Hepatocyte (in vitro differentiated cells): ENCODE results near the gene CYP24A1. TPM values are rescaled to one million over a fixed set of nuclear protein-coding genes. Genes with fewer than 3 reads are reported as not detected.

Experiments used
- DNase-seq: peaks from one replicate; pipeline ENCODE4 v3.0.0-alpha.2; 2016; ENCODE audit warnings: low spot score
- H2AFZ ChIP-seq: fragments of 200-600 bp; sonication (generic); 2 replicates; pipeline ENCODE4 v1.6.0; 2016; ENCODE audit warnings: antibody characterized with exemption, mild to moderate bottlenecking
- H3K27ac ChIP-seq: fragments of 200-600 bp; sonication (generic); 2 replicates; pipeline ENCODE4 v1.5.1; 2016; ENCODE audit warnings: mild to moderate bottlenecking
- H3K27me3 ChIP-seq: fragments of 200-600 bp; sonication (generic); 2 replicates; pipeline ENCODE4 v1.6.1; 2016
- H3K36me3 ChIP-seq: fragments of 200-600 bp; sonication (generic); replicated peaks from 2 replicates; pipeline ENCODE4 v1.5.1; 2016; ENCODE audit warnings: low read depth; ENCODE audit not compliant: insufficient read depth
- H3K4me1 ChIP-seq: fragments of 200-600 bp; sonication (generic); 2 replicates; pipeline ENCODE4 v1.5.1; 2016; ENCODE audit warnings: mild to moderate bottlenecking, moderate library complexity; ENCODE audit not compliant: insufficient read depth
- H3K4me2 ChIP-seq: fragments of 200-600 bp; sonication (generic); 2 replicates; pipeline ENCODE4 v1.6.0; 2016
- H3K4me3 ChIP-seq: fragments of 200-600 bp; sonication (generic); 2 replicates; pipeline ENCODE4 v1.5.1; 2016; ENCODE audit warnings: mild to moderate bottlenecking
- H3K79me2 ChIP-seq: fragments of 200-600 bp; sonication (generic); 2 replicates; pipeline ENCODE4 v1.6.0; 2017; ENCODE audit warnings: mild to moderate bottlenecking
- H3K9me2 ChIP-seq: fragments of 200-600 bp; sonication (generic); replicated peaks from 2 replicates; pipeline ENCODE4 v1.6.0; 2017; ENCODE audit warnings: mild to moderate bottlenecking; ENCODE audit not compliant: insufficient read depth
- H3K9me3 ChIP-seq: fragments of 200-600 bp; sonication (generic); 2 replicates; pipeline ENCODE4 v1.5.1; 2016; ENCODE audit warnings: low read depth, mild to moderate bottlenecking
- H4K20me1 ChIP-seq: fragments of 200-600 bp; sonication (generic); 2 replicates; pipeline ENCODE4 v1.6.0; 2016; ENCODE audit warnings: mild to moderate bottlenecking; ENCODE audit not compliant: insufficient read depth, poor library complexity, severe bottlenecking
- CTCF ChIP-seq: fragments of 200-600 bp; sonication (generic); IDR thresholded peaks from 2 replicates; pipeline ENCODE4 v1.5.1; 2016; ENCODE audit warnings: antibody characterized with exemption, mild to moderate bottlenecking; ENCODE audit not compliant: poor library complexity
- EZH2 ChIP-seq: fragments of 200-600 bp; sonication (generic); IDR thresholded peaks from 2 replicates; pipeline ENCODE4 v1.6.1; 2016; ENCODE audit warnings: antibody characterized with exemption, mild to moderate bottlenecking, borderline replicate concordance
- EZH2phosphoT487 ChIP-seq: fragments of 200-600 bp; sonication (generic); IDR thresholded peaks from one replicate; pipeline ENCODE4 v1.6.1; 2018; ENCODE audit warnings: antibody characterized with exemption, mild to moderate bottlenecking, low read depth, moderate library complexity; ENCODE audit not compliant: unreplicated experiment, severe bottlenecking
- WGBS: methylation state at CpG from one replicate; pipeline ENCODE4 v1.1.6; 2016; ENCODE audit warnings: low lambda C conversion rate; ENCODE audit errors: missing lambda C conversion rate; 5-methylcytosine and 5-hydroxymethylcytosine counted together
- polyA plus RNA-seq: library from polyadenylated mRNA; unstranded; fragments of >200 nt; fragmentation: Nextera tagmentation; extraction: Ambion mirVana; gene quantifications from 2 replicates; pipeline ENCODE4 v1.2.1, GENCODE V29; 2016
- total RNA-seq: library from RNA; depleted of rRNA; stranded (reverse); fragments of >200 nt; gene quantifications from 2 replicates; pipeline ENCODE4 v1.2.3, GENCODE V29; 2014

Gene CYP24A1
- total and polyA plus RNA-seq, 2 experiments from 2014 or later = 1.5 TPM; not detected in 1

GRCh38 chr20:54207743-54208547 is 34.2 kb upstream of the CYP24A1 start, which contains the start of gene PFDN4:
PFDN4 (plus strand) TSS chr20:54208087; CDS start chr20:54208101, 14 bp downstream.
- peak; percentile 92 for DNase-seq
- Histone ChIP-seq H3K9me2 (no peaks in the 10 kb centered on the region), H2AFZ (peak within 1 kb of the TSS; percentile 62), H3K9me3 (no peaks in the 10 kb centered on the region), H3K79me2 (peaks cover 49% of the 10 kb centered on the region), H3K4me1 (peaks cover 4% of the 10 kb centered on the region), H3K27ac (peak within 1 kb of the TSS; percentile 98), H4K20me1 (no peaks in the 10 kb centered on the region), H3K4me2 (peak within 1 kb of the TSS; percentile 86), H3K27me3 (no peaks in the 10 kb centered on the region), H3K4me3 (peak within 1 kb of the TSS; percentile 98), H3K36me3 (no peaks in the 10 kb centered on the region)
- WGBS = under 1% methylated on average over 68 of the region's 76 CpGs
- TF ChIP-seq CTCF (peak; percentile 93), EZH2 (no peak), EZH2phosphoT487 (no peak)

GRCh38 chr20:54207053-54207742 is 33.4 kb upstream of the CYP24A1 start:
- Histone ChIP-seq H3K4me2 (peak overlapping the region; percentile 86), H3K9me2 (no peaks in the 10 kb centered on the region), H3K79me2 (peaks cover 41% of the 10 kb centered on the region), H3K9me3 (no peaks in the 10 kb centered on the region), H2AFZ (no peak overlapping the region), H3K27me3 (no peaks in the 10 kb centered on the region), H3K27ac (no peak overlapping the region), H4K20me1 (no peaks in the 10 kb centered on the region), H3K4me1 (peaks cover 4% of the 10 kb centered on the region), H3K36me3 (no peaks in the 10 kb centered on the region), H3K4me3 (no peak overlapping the region)
- TF ChIP-seq EZH2phosphoT487 (no peak), CTCF (no peak), EZH2 (no peak)
- WGBS = 74% methylated on average over 7 of the region's 7 CpGs
- no peak for DNase-seq

DNA sequence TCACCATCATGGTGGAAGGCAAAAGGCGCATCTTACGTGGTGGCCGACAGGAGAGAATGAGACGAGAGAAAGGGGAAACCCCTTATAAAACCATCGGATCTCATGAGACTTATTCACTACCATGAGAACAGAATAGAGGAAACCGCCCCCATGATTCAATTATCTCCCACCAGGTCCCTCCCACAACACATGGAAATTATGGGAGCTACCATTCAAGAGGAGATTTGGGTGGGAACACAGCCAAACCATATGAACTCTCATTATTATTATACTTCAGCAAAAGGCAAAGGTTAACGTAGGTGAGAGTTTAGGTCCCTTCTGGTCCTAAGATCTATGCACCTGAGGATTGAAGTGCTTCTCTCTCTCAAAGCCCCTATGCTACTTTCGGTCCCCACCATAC is 31.7 kb upstream of the CYP24A1 start:
- Histone ChIP-seq H3K27me3 (no peaks in the 10 kb centered on the region), H3K4me1 (peaks cover 4% of the 10 kb centered on the region), H3K79me2 (peaks cover 24% of the 10 kb centered on the region), H3K27ac (no peak overlapping the region), H3K4me2 (no peak overlapping the region), H4K20me1 (no peaks in the 10 kb centered on the region), H2AFZ (no peak overlapping the region), H3K9me2 (no peaks in the 10 kb centered on the region), H3K4me3 (no peak overlapping the region), H3K36me3 (no peaks in the 10 kb centered on the region), H3K9me3 (no peaks in the 10 kb centered on the region)
- WGBS = 91% methylated on average over 8 of the region's 8 CpGs
- TF ChIP-seq EZH2phosphoT487 (no peak), EZH2 (no peak), CTCF (no peak)
- no peak for DNase-seq
